NOMO-1 treated with dmso at 0.1 percent for 144 hours (cell line): ENCODE results near the gene SENP6.
A peak's percentile ranks its signal among the peaks of the same experiment; 100 is the strongest.

Experiments used
- DNase-seq: peaks from one replicate; lab custom pipeline; 2025; ENCODE audit not compliant: unreplicated experiment; lab: John Stamatoyannopoulos, UW

SENP6 gene

GRCh38 chr6:75745404-75745803 is 143.7 kb downstream of the SENP6 start:
- DNase-seq, result no peak

- DNase-seq, result no peak
Measured at GRCh38 chr6:75746221-75746620, 144.5 kb downstream of the SENP6 start.

GRCh38 chr6:75747152-75747992 is 145.7 kb downstream of the SENP6 start:
- DNase-seq, result no peak

- peak; percentile 44 for DNase-seq
Measured at GRCh38 chr6:75748003-75748742, 146.5 kb downstream of the SENP6 start.

- DNase-seq, result peak; percentile 16
Measured at GRCh38 chr6:75748743-75749538, 147.3 kb downstream of the SENP6 start, which contains the start of gene MYO6. TSS of gene MYO6 (plus strand) at chr6:75749239. CDS start at chr6:75817548, 68,309 bp downstream.

GRCh38 chr6:75751443-75751842 is 149.8 kb downstream of the SENP6 start:
- no peak for DNase-seq

- no peak for DNase-seq
Measured at GRCh38 chr6:75752365-75752764, 150.7 kb downstream of the SENP6 start.

- peak; percentile 34 for DNase-seq
Measured at GRCh38 chr6:75755704-75756103, 154.0 kb downstream of the SENP6 start.

- DNase-seq, result no peak
Measured at GRCh38 chr6:75757295-75757694, 155.6 kb downstream of the SENP6 start.

GRCh38 chr6:75758061-75758460 is 156.4 kb downstream of the SENP6 start:
- DNase-seq, result peak; percentile 50

GRCh38 chr6:75759207-75759606 is 157.5 kb downstream of the SENP6 start:
- peak; percentile 38 for DNase-seq

GRCh38 chr6:75760320-75760719 is 158.6 kb downstream of the SENP6 start:
- no peak for DNase-seq

- no peak for DNase-seq
Measured at GRCh38 chr6:75761489-75761888, 159.8 kb downstream of the SENP6 start.

GRCh38 chr6:75762063-75762462 is 160.4 kb downstream of the SENP6 start:
- no peak for DNase-seq

- DNase-seq, result no peak
Measured at GRCh38 chr6:75766387-75766786, 164.7 kb downstream of the SENP6 start.
